Activated T-cell treated with anti-CD3 and anti-CD28 coated beads, Interleukin-2, amount 50 U/mL, for 48 hours (primary cell): Measurements from ENCODE around the gene TRERF1.

Experiments used
- DNase-seq, 2 experiments: peaks; one replicate each; pipeline ENCODE4 v3.0.0-alpha.2; 2020

TRERF1 gene

GRCh38 chr6:42366999-42367352 is 84.8 kb downstream of the TRERF1 start:
- DNase-seq: no peak

- DNase-seq: peak in 1 of 2 experiments; percentile 16
These were observed 85.6 kb downstream of the TRERF1 start for GRCh38 chr6:42366011-42366705.

GRCh38 chr6:42365021-42365420 is 86.7 kb downstream of the TRERF1 start:
- DNase-seq: peak in 1 of 2 experiments; percentile 15

- DNase-seq: peak in 1 of 2 experiments; percentile 12
These were observed 87.5 kb downstream of the TRERF1 start for GRCh38 chr6:42363926-42364849.

GRCh38 chr6:42361036-42361435 is 90.7 kb downstream of the TRERF1 start:
- DNase-seq: peak in 1 of 2 experiments; percentile 6

- no peak for DNase-seq
These were observed 92.7 kb downstream of the TRERF1 start for GRCh38 chr6:42359021-42359420.

- DNase-seq: no peak
These were observed 96.3 kb downstream of the TRERF1 start for GRCh38 chr6:42355416-42355815.

GRCh38 chr6:42354702-42355101 is 97.0 kb downstream of the TRERF1 start:
- DNase-seq: no peak

- DNase-seq: no peak
These were observed 98.7 kb downstream of the TRERF1 start for GRCh38 chr6:42352856-42353564.

GRCh38 chr6:42350911-42351310 is 100.8 kb downstream of the TRERF1 start:
- DNase-seq: no peak

- DNase-seq: no peak
These were observed 101.8 kb downstream of the TRERF1 start for GRCh38 chr6:42349753-42350511.

GRCh38 chr6:42347456-42347855 is 104.3 kb downstream of the TRERF1 start:
- peak in 1 of 2 experiments; percentile 17 for DNase-seq

- DNase-seq: peak in 1 of 2 experiments; percentile 50
These were observed 105.9 kb downstream of the TRERF1 start for GRCh38 chr6:42345696-42346416.

GRCh38 chr6:42344756-42345155 is 107.0 kb downstream of the TRERF1 start:
- peak in 1 of 2 experiments; percentile 12 for DNase-seq

GRCh38 chr6:42341771-42342553 is 109.8 kb downstream of the TRERF1 start:
- peak in 1 of 2 experiments; percentile 10 for DNase-seq

GRCh38 chr6:42341221-42341620 is 110.5 kb downstream of the TRERF1 start:
- peak in 1 of 2 experiments; percentile 21 for DNase-seq

- peak in 1 of 2 experiments; percentile 29 for DNase-seq
These were observed 111.2 kb downstream of the TRERF1 start for GRCh38 chr6:42340511-42340910.

- DNase-seq: peak; percentile 71 to 72
These were observed 111.7 kb downstream of the TRERF1 start for GRCh38 chr6:42339991-42340401.

- DNase-seq: peak; percentile 66
These were observed 112.9 kb downstream of the TRERF1 start for GRCh38 chr6:42338744-42339222.

GRCh38 chr6:42337985-42338743 is 113.6 kb downstream of the TRERF1 start:
- DNase-seq: peak in 1 of 2 experiments; percentile 35
